OCI-LY7 (cell line): ENCODE data around the gene DDC.

ENCODE experiments used
- CTCF ChIP-seq: fragments of 200-600 bp; sonication (generic); conservative IDR thresholded peaks from 2 replicates; pipeline ENCODE4 v1.5.1; 2014; ENCODE audit warnings: mild to moderate bottlenecking, antibody characterized with exemption, low read length, moderate library complexity, mixed read lengths
- EZH2phosphoT487 ChIP-seq: fragments of 200-600 bp; sonication (generic); IDR thresholded peaks from 2 replicates; pipeline ENCODE4 v1.6.1; 2018; ENCODE audit warnings: low read depth, borderline replicate concordance, mild to moderate bottlenecking, mixed run types, antibody characterized with exemption, low read length, moderate library complexity, mixed read lengths

GRCh38 chr7:50450590-50451032, 114.6 kb downstream of the DDC start:
- TF ChIP-seq CTCF = no peak
- no peak for TF ChIP-seq EZH2phosphoT487
